ENCODE data around the gene VRTN.

- TF ChIP-seq POLR2AphosphoS5 (IDR thresholded peaks at IDR 0.05; ENCODE audit: low read depth, low read length): no peak
- TF ChIP-seq SIN3A (IDR thresholded peaks at IDR 0.05; ENCODE audit: borderline replicate concordance, insufficient read depth, low read length): no peak
These were observed 10.0 kb downstream of the VRTN start for GRCh38 chr14:74358176-74358829.

Measured in PFSK-1 (cell line).